ENCODE measurements around the gene CDH23. TPM values are rescaled to one million over a fixed set of nuclear protein-coding genes. Genes with fewer than 3 reads are reported as not detected.
"Not testable (repeated sequence)": the region's sequence is repeated elsewhere in the genome, so short reads cannot be mapped to it uniquely, and the experiment has no call there.

Gene CDH23
- total and polyA plus RNA-seq, 2 of the 8 experiments (the other 6 are each of a cell fraction or from before 2014, with no cell fraction given): 1.9 to 4.9 TPM

DNA sequence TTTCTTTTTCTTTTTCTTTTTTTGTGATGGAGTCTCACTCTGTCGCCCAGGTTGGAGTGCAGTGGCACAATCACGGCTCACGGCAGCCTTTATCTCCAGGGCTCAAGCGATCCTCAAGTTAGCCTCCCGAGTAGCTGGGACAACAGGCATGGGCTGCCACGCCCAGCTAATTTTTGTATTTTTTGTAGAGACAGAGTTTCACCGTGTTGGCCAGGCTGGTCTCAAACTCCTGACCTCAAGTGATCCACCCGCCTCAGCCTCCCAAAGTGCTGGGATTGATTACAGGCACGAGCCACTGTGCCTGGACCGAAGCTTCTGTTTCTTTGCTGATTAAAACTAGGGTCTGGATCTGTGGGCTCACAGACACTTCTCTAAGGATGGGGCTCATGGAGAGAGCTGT lies 37.8 kb upstream of the CDH23 start:
- FAIRE-seq; H3K4me3 ChIP-seq (ENCODE audit: extremely low read depth in 1 of 4, insufficient read depth in 2 of 4, low read depth in 3 of 4, low read length in 4 of 4); H2BK15ac ChIP-seq (ENCODE audit: low read length); DNase-seq (ENCODE audit: low read depth in 1 of 2, low spot score in 2 of 2); H3K27me3 ChIP-seq (replicated peaks in 1 of 4; ENCODE audit: control insufficient read depth in 3 of 4, extremely low read depth in 1 of 4, insufficient read depth in 3 of 4, low read length in 3 of 4); H3K4me2 ChIP-seq (ENCODE audit: insufficient read depth in 1 of 2, low read depth in 2 of 2, low read length in 2 of 2); H2BK5ac ChIP-seq (ENCODE audit: low read depth, low read length); H4K91ac ChIP-seq (replicated peaks; ENCODE audit: insufficient read length, low read length); H4K20me1 ChIP-seq (replicated peaks in 1 of 2; ENCODE audit: control insufficient read depth in 1 of 2, insufficient read depth in 2 of 2, low read length in 2 of 2); H3K9ac ChIP-seq (replicated peaks in 1 of 4; ENCODE audit: extremely low read depth in 1 of 4, low read depth in 3 of 4, low read length in 3 of 4); H3K14ac ChIP-seq (ENCODE audit: insufficient read length); H3K79me2 ChIP-seq (ENCODE audit: control insufficient read depth in 1 of 2, insufficient read depth in 2 of 2, low read length in 2 of 2); H4K5ac ChIP-seq (ENCODE audit: insufficient read length, low read depth, low read length); POLR2A ChIA-PET (ENCODE audit: partially characterized antibody); H3K23ac ChIP-seq (ENCODE audit: insufficient read length); H4K8ac ChIP-seq (ENCODE audit: extremely low read depth, insufficient read depth, low read length); H3K9me3 ChIP-seq (ENCODE audit: insufficient read depth in 2 of 2, low read depth in 1 of 2, low read length in 1 of 2); H3K18ac ChIP-seq (ENCODE audit: extremely low read depth, low read length); H2AFZ ChIP-seq (ENCODE audit: low read length); H3K27ac ChIP-seq (ENCODE audit: low read depth, low read length); H2BK120ac ChIP-seq (replicated peaks; ENCODE audit: low read depth, low read length); H2AK5ac ChIP-seq (ENCODE audit: low read depth, low read length); H3K4ac ChIP-seq (replicated peaks; ENCODE audit: insufficient read length, low read depth, low read length); H2BK20ac ChIP-seq (ENCODE audit: low read length); H3K79me1 ChIP-seq (ENCODE audit: low read depth, low read length); H3K56ac ChIP-seq (replicated peaks; ENCODE audit: insufficient read length, low read depth, low read length); H3K23me2 ChIP-seq (ENCODE audit: low read depth, low read length); H3K4me1 ChIP-seq (replicated peaks in 1 of 4; ENCODE audit: control insufficient read depth in 3 of 4, insufficient read depth in 4 of 4, low read length in 3 of 4); H2BK12ac ChIP-seq (ENCODE audit: low read depth, low read length): not testable (repeated sequence)
- peaks cover 2 to 12% (median 6%) of the 10 kb centered on the region in 4 experiments; a peak in 6 of 8 replicates for H3K36me3 ChIP-seq (ENCODE audit: control insufficient read depth in 2 of 4, insufficient read depth in 4 of 4, low read length in 3 of 4)
- CTCF ChIA-PET (ENCODE audit: partially characterized antibody): interaction anchor here (0.7 to 2.2 kb wide), 12 partner anchors 8 to 349 kb away, joined by 3 to 10 read pairs (median 4); partner anchors contain the start of gene SLC29A3
- WGBS, 2 experiments (ENCODE audit: extremely low coverage in 1 of 2, insufficient coverage in 1 of 2, insufficient read length in 1 of 2, insufficient replicate concordance in 2 of 2, low coverage in 1 of 2, low lambda C conversion rate in 2 of 2, missing lambda C conversion rate in 1 of 2): 88% methylated on average over 10 of the region's 10 CpGs; no CpG with 5 or more reads in 1 of the 2 experiments
